ENCODE measurements around the gene POU4F1.

GRCh38 chr13:78566631-78567030, 36.7 kb downstream of the POU4F1 start:
- TF ChIP-seq POLR2A (IDR thresholded peaks at IDR 0.05) = no peak
- no peak for TF ChIP-seq CTCF (IDR thresholded peaks at IDR 0.05)

Data from Peyer's patch (tissue), 4 donors.